Endothelial cell of umbilical vein (primary cell): ENCODE measurements around the gene KRTAP19-6. TPM values are rescaled to one million over a fixed set of nuclear protein-coding genes. Genes with fewer than 3 reads are reported as not detected.

Source experiments
- BruUV-seq: library from RNA; stranded (reverse); fragments of 400-500 nt; replicated peaks from 2 replicates; lab custom pipeline; 2021; lab: Mats Ljungman, UMichigan
- CTCF ChIA-PET: fragments of 300-600, 350-600 bp; sonication (Branson Sonifier 250); formaldehyde crosslinking; loops from one replicate; lab custom pipeline; 2021; ENCODE audit warnings: antibody characterized with exemption, inconsistent platforms; lab: Charles Lee
- POLR2A ChIA-PET: fragments of 300-600, 350-600 bp; sonication (Branson Sonifier 250); formaldehyde crosslinking; loops from one replicate; lab custom pipeline; 2021; ENCODE audit warnings: antibody characterized with exemption, inconsistent platforms; lab: Charles Lee
- DNase-seq: peaks from one replicate; pipeline ENCODE4 v3.0.0-alpha.2; 2011; ENCODE audit warnings: low read depth, low spot score
- FAIRE-seq: peaks from 2 replicates; lab custom pipeline; 2011; peaks lifted over from hg19 to GRCh38; lab: Jason Lieb, UNC
- H2AFZ ChIP-seq: 2 replicates; pipeline ENCODE4 v1.6.0; 2012; ENCODE audit warnings: low read depth, low read length, control low read depth, inconsistent platforms
- H3K27ac ChIP-seq: 2 replicates; pipeline ENCODE4 v1.5.1; 2011; ENCODE audit warnings: low read depth, mild to moderate bottlenecking, control low read depth, low read length, moderate library complexity; ENCODE audit not compliant: insufficient read depth
- H3K27me3 ChIP-seq, 2 experiments: 2 replicates each; pipeline versions ENCODE4 v1.6.0 to v1.6.1; 2011; ENCODE audit warnings: low read length in 2 of 2, mixed read lengths in 1 of 2; ENCODE audit not compliant: control insufficient read depth in 2 of 2, insufficient read depth in 2 of 2
- H3K36me3 ChIP-seq, 2 experiments: 2 replicates in 1 of 2; 3 replicates in 1 of 2; pipeline ENCODE4 v1.5.1; 2011; ENCODE audit warnings: low read length in 2 of 2, mild to moderate bottlenecking in 1 of 2, moderate library complexity in 1 of 2; ENCODE audit not compliant: control insufficient read depth in 2 of 2, insufficient read depth in 2 of 2; ENCODE audit errors: extremely low read depth in 1 of 2
- H3K4me1 ChIP-seq: 3 replicates; pipeline ENCODE4 v1.5.1; 2011; ENCODE audit warnings: mild to moderate bottlenecking, low read length; ENCODE audit not compliant: control insufficient read depth, insufficient read depth; ENCODE audit errors: extremely low read depth
- H3K4me2 ChIP-seq: 2 replicates; pipeline ENCODE4 v1.6.1; 2011; ENCODE audit warnings: low read length, control low read depth, mixed read lengths; ENCODE audit not compliant: insufficient read depth
- H3K4me3 ChIP-seq, 3 experiments: fragments of 200-600 bp in 1 of 3; sonication (generic), shearing (Covaris generic) in 1 of 3; replicated peaks in 1 of 3; 2 replicates each; pipeline ENCODE4 v1.5.1; 2011 to 2016; ENCODE audit warnings: control low read depth in 3 of 3, low read length in 3 of 3, mild to moderate bottlenecking in 2 of 3, inconsistent platforms in 1 of 3, low read depth in 1 of 3, moderate library complexity in 1 of 3; ENCODE audit not compliant: insufficient read depth in 1 of 3
- H3K79me2 ChIP-seq: 2 replicates; pipeline ENCODE4 v1.6.0; 2012; ENCODE audit warnings: low read length, inconsistent platforms; ENCODE audit not compliant: control insufficient read depth, insufficient read depth
- H3K9ac ChIP-seq: replicated peaks from 2 replicates; pipeline ENCODE3; 2011; ENCODE audit warnings: low read length, control low read depth; ENCODE audit not compliant: insufficient read depth; ENCODE audit errors: extremely low read depth
- H3K9me1 ChIP-seq: replicated peaks from 3 replicates; pipeline ENCODE4 v1.6.0; 2011; ENCODE audit warnings: mild to moderate bottlenecking, low read length; ENCODE audit not compliant: control insufficient read depth, insufficient read depth; ENCODE audit errors: extremely low read depth
- H3K9me3 ChIP-seq: replicated peaks from 2 replicates; pipeline ENCODE4 v1.5.1; 2012; ENCODE audit warnings: low read length, inconsistent platforms; ENCODE audit not compliant: control insufficient read depth, insufficient read depth
- H4K20me1 ChIP-seq: replicated peaks from 2 replicates; pipeline ENCODE3; 2011; ENCODE audit warnings: mild to moderate bottlenecking, low read length; ENCODE audit not compliant: control insufficient read depth, insufficient read depth; ENCODE audit errors: extremely low read depth
- EZH2 ChIP-seq: IDR thresholded peaks from 2 replicates; pipeline ENCODE4 v1.6.1; 2012; ENCODE audit warnings: borderline replicate concordance, low read depth, mild to moderate bottlenecking, moderate library complexity, low read length, inconsistent platforms; ENCODE audit not compliant: severe bottlenecking
- FOS ChIP-seq: IDR thresholded peaks from 2 replicates; pipeline ENCODE4 v1.6.1; 2011; ENCODE audit warnings: mild to moderate bottlenecking, low read length, moderate library complexity, borderline replicate concordance; ENCODE audit not compliant: insufficient read depth
- GATA2 ChIP-seq: IDR thresholded peaks from 2 replicates; pipeline ENCODE4 v1.7.0; 2011; ENCODE audit warnings: low read depth, mild to moderate bottlenecking, moderate library complexity, mixed read lengths, low read length; ENCODE audit not compliant: insufficient read length, insufficient read depth
- JUN ChIP-seq: IDR thresholded peaks from 2 replicates; pipeline ENCODE4 v1.6.1; 2011; ENCODE audit warnings: borderline replicate concordance, low read depth; ENCODE audit not compliant: insufficient read length, insufficient read depth
- MYC ChIP-seq: IDR thresholded peaks from one replicate; pipeline ENCODE4 v1.6.1; 2011; ENCODE audit warnings: mild to moderate bottlenecking, low read depth, low read length
- POLR2A ChIP-seq: IDR thresholded peaks from 2 replicates; pipeline ENCODE4 v1.6.1; 2012; ENCODE audit warnings: low read depth, mild to moderate bottlenecking, control low read depth, low read length
- POLR2AphosphoS5 ChIP-seq: IDR thresholded peaks from 2 replicates; pipeline ENCODE4 v1.6.1; 2012; ENCODE audit warnings: low read depth, mild to moderate bottlenecking, control low read depth, low read length, moderate library complexity; ENCODE audit not compliant: insufficient read depth
- dilution Hi-C: fragments of 300-500 bp; cut with MboI; formaldehyde crosslinking; loops from one replicate; pipeline ENCODE4 v1.15.0; 2019; ENCODE audit warnings: low sequenced_read_pairs; ENCODE audit not compliant: extremely low pct_ligation_motif_present
- intact Hi-C: fragments of 100-400 bp; cut with micrococcal nuclease; formaldehyde crosslinking; loops from one replicate; pipeline ENCODE4 v1.10.0; 2022
- polyA plus RNA-seq, 4 experiments: library from polyadenylated mRNA; depleted of rRNA in 3 of 4; stranded (reverse) in 3 of 4; unstranded in 1 of 4; fragments of >200 nt; gene quantifications; 2 replicates each; pipeline versions ENCODE4 v1.2.1 to v1.2.3, GENCODE V29; 2011 to 2012; ENCODE audit warnings: missing spikeins in 1 of 4
- small RNA-seq: library from RNA; depleted of rRNA; stranded (forward); fragments of <200 nt; gene quantifications from one replicate; pipeline ENCODE3, GENCODE V24; 2012; ENCODE audit warnings: low replicate concordance, low read depth; ENCODE audit not compliant: insufficient read depth, insufficient read length
- total RNA-seq: library from RNA; stranded (reverse); gene quantifications from 2 replicates; pipeline ENCODE4 v1.2.3, GENCODE V29; 2021
- TF ChIP-seq, protein P1 (sequence below): IDR thresholded peaks from 2 replicates; pipeline ENCODE4 v1.6.1; 2011; ENCODE audit not compliant: insufficient read depth, insufficient read length
- TF ChIP-seq, protein P2 (sequence below), 2 donors: IDR thresholded peaks; 1 replicate in 1 of 2; 2 replicates in 1 of 2; pipeline ENCODE4 v1.5.1; 2011; ENCODE audit warnings: low read length in 2 of 2, mild to moderate bottlenecking in 2 of 2, moderate library complexity in 2 of 2, control low read depth in 1 of 2, inconsistent platforms in 1 of 2, low read depth in 1 of 2; ENCODE audit not compliant: insufficient read depth in 1 of 2; ENCODE audit errors: extremely low read depth in 1 of 2

The KRTAP19-6 gene
- total and polyA plus RNA-seq, 2 donors (not counting 3 experiments of a cell fraction or from before 2014, with no cell fraction given) = not detected

DNA sequence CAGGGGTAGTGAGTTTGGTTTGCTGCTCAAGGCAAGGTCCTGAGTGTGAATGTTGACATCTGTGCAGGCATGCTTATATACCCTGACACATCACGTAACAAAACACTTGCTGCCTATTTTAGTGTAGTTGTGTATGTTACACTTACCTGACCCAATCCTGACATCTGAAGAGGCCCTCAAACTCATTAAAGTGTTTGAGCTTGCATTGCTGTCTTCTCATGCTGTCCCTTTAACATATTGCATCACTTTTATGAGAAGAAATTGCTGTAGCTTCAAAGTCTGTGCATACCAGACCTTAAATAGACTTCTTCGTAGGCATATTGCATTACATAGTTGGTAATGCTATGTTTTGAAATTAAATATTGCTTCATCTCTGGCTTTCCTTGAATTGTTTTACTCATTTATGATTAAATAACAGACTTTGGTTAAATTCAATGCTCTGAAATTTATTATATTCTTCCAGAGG, 49.7 kb downstream of the KRTAP19-6 start, which contains the start of gene KRTAP19-3:
KRTAP19-3 (minus strand) TSS at position 51 of the 466 bp plus-strand sequence. CDS start 56 bp downstream, outside the sequence.
- TF ChIP-seq JUN = no peak
- no peak for TF ChIP-seq MYC
- TF ChIP-seq FOS = no peak
- no peak for TF ChIP-seq POLR2A
- no peak for TF ChIP-seq POLR2AphosphoS5
- TF ChIP-seq GATA2 = no peak
- no peak for TF ChIP-seq EZH2
- TF ChIP-seq, protein P1, sequence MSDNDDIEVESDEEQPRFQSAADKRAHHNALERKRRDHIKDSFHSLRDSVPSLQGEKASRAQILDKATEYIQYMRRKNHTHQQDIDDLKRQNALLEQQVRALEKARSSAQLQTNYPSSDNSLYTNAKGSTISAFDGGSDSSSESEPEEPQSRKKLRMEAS = no peak
- TF ChIP-seq, protein P2, sequence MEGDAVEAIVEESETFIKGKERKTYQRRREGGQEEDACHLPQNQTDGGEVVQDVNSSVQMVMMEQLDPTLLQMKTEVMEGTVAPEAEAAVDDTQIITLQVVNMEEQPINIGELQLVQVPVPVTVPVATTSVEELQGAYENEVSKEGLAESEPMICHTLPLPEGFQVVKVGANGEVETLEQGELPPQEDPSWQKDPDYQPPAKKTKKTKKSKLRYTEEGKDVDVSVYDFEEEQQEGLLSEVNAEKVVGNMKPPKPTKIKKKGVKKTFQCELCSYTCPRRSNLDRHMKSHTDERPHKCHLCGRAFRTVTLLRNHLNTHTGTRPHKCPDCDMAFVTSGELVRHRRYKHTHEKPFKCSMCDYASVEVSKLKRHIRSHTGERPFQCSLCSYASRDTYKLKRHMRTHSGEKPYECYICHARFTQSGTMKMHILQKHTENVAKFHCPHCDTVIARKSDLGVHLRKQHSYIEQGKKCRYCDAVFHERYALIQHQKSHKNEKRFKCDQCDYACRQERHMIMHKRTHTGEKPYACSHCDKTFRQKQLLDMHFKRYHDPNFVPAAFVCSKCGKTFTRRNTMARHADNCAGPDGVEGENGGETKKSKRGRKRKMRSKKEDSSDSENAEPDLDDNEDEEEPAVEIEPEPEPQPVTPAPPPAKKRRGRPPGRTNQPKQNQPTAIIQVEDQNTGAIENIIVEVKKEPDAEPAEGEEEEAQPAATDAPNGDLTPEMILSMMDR (IDR thresholded peaks at IDR 0.05; ENCODE audit: extremely low read depth in 1 of 2, insufficient read depth in 1 of 2, low read depth in 1 of 2, low read length in 2 of 2) = no peak
- Histone ChIP-seq H3K27ac (no peak within 1 kb of the TSS), H3K79me2 (no peaks in the 10 kb centered on the region), H2AFZ (no peak within 1 kb of the TSS), H4K20me1 (no peaks in the 10 kb centered on the region), H3K36me3 (no peaks in the 10 kb centered on the region), H3K9ac (no peak within 1 kb of the TSS), H3K9me1 (no peaks in the 10 kb centered on the region), H3K4me2 (no peak within 1 kb of the TSS), H3K9me3 (peaks cover 4% of the 10 kb centered on the region), H3K4me1 (no peaks in the 10 kb centered on the region), H3K4me3 (no peak within 1 kb of the TSS), H3K27me3 (no peaks in the 10 kb centered on the region)
- DNase-seq (no peak), FAIRE-seq (no peak)
- POLR2A ChIA-PET = no interaction called here
- no TSS peak for BruUV-seq
- CTCF ChIA-PET = no interaction called here
- intact Hi-C loops (no loop called here), dilution Hi-C loops (no loop called here)

Small RNA genes lying within 50 kb of the gene (small RNA-seq; reads per million reads assigned to genes)
- gene AP000567.1 (not detected), gene KRTAP19-10P (not detected), gene KRTAP19-11P (not detected), gene KRTAP19-9P (not detected), gene KRTAP22-2 (not detected)

Other genes with a start within 250 kb of the KRTAP19-6 start
- not detected in 2 replicates for gene KRTAP26-1, start 221.5 kb downstream of the KRTAP19-6 start, total RNA-seq
- gene KRTAP26-1, start 221.5 kb downstream of the KRTAP19-6 start, polyA plus RNA-seq = not detected in 2 replicates
- not detected in 2 replicates for gene KRTAP27-1, start 204.2 kb downstream of the KRTAP19-6 start, total RNA-seq
- gene KRTAP27-1, start 204.2 kb downstream of the KRTAP19-6 start, polyA plus RNA-seq = not detected in 2 replicates
- not detected in 2 replicates for gene KRTAP23-1, start 193.3 kb downstream of the KRTAP19-6 start, total RNA-seq
- gene KRTAP23-1, start 193.3 kb downstream of the KRTAP19-6 start, polyA plus RNA-seq = not detected in 2 replicates
- gene KRTAP13-2, start 169.6 kb downstream of the KRTAP19-6 start, total RNA-seq = not detected in 2 replicates
- not detected in 2 replicates for gene KRTAP13-2, start 169.6 kb downstream of the KRTAP19-6 start, polyA plus RNA-seq
- not detected in 2 replicates for gene KRTAP13-1, start 145.8 kb downstream of the KRTAP19-6 start, total RNA-seq
- not detected in 2 replicates for gene KRTAP13-1, start 145.8 kb downstream of the KRTAP19-6 start, polyA plus RNA-seq
- gene KRTAP13-3, start 115.9 kb downstream of the KRTAP19-6 start, total RNA-seq = not detected in 2 replicates
- gene KRTAP13-3, start 115.9 kb downstream of the KRTAP19-6 start, polyA plus RNA-seq = not detected in 2 replicates
- gene KRTAP13-4, start 111.6 kb downstream of the KRTAP19-6 start, total RNA-seq = not detected in 2 replicates
- gene KRTAP13-4, start 111.6 kb downstream of the KRTAP19-6 start, polyA plus RNA-seq = not detected in 2 replicates
- gene KRTAP15-1, start 101.6 kb downstream of the KRTAP19-6 start, total RNA-seq = not detected in 2 replicates
- not detected in 2 replicates for gene KRTAP15-1, start 101.6 kb downstream of the KRTAP19-6 start, polyA plus RNA-seq
- gene KRTAP19-1, start 61.5 kb downstream of the KRTAP19-6 start, total RNA-seq = not detected in 2 replicates
- gene KRTAP19-1, start 61.5 kb downstream of the KRTAP19-6 start, polyA plus RNA-seq = not detected in 2 replicates
- not detected in 2 replicates for gene KRTAP19-2, start 54.4 kb downstream of the KRTAP19-6 start, total RNA-seq
- gene KRTAP19-2, start 54.4 kb downstream of the KRTAP19-6 start, polyA plus RNA-seq = not detected in 2 replicates
- gene KRTAP19-3, start 49.9 kb downstream of the KRTAP19-6 start, total RNA-seq = not detected in 2 replicates
- not detected in 2 replicates for gene KRTAP19-3, start 49.9 kb downstream of the KRTAP19-6 start, polyA plus RNA-seq
- not detected in 2 replicates for gene KRTAP19-4, start 44.7 kb downstream of the KRTAP19-6 start, total RNA-seq
- not detected in 2 replicates for gene KRTAP19-4, start 44.7 kb downstream of the KRTAP19-6 start, polyA plus RNA-seq
- gene KRTAP19-5, start 39.7 kb downstream of the KRTAP19-6 start, total RNA-seq = not detected in 2 replicates
- not detected in 2 replicates for gene KRTAP19-5, start 39.7 kb downstream of the KRTAP19-6 start, polyA plus RNA-seq
- not detected in 2 replicates for gene KRTAP19-7, start 19.4 kb upstream of the KRTAP19-6 start, total RNA-seq
- not detected in 2 replicates for gene KRTAP19-7, start 19.4 kb upstream of the KRTAP19-6 start, polyA plus RNA-seq
- not detected in 2 replicates for gene KRTAP22-2, start 48.5 kb upstream of the KRTAP19-6 start, total RNA-seq
- not detected in 2 replicates for gene KRTAP22-2, start 48.5 kb upstream of the KRTAP19-6 start, polyA plus RNA-seq
- not detected in 2 replicates for gene KRTAP6-3, start 50.6 kb upstream of the KRTAP19-6 start, total RNA-seq
- gene KRTAP6-3, start 50.6 kb upstream of the KRTAP19-6 start, polyA plus RNA-seq = not detected in 2 replicates
- not detected in 2 replicates for gene KRTAP6-2, start 57.0 kb upstream of the KRTAP19-6 start, total RNA-seq
- not detected in 2 replicates for gene KRTAP6-2, start 57.0 kb upstream of the KRTAP19-6 start, polyA plus RNA-seq
- not detected in 2 replicates for gene KRTAP22-1, start 59.2 kb upstream of the KRTAP19-6 start, total RNA-seq
- not detected in 2 replicates for gene KRTAP22-1, start 59.2 kb upstream of the KRTAP19-6 start, polyA plus RNA-seq
- not detected in 2 replicates for gene KRTAP6-1, start 72.1 kb upstream of the KRTAP19-6 start, total RNA-seq
- gene KRTAP6-1, start 72.1 kb upstream of the KRTAP19-6 start, polyA plus RNA-seq = not detected in 2 replicates
- gene KRTAP20-1, start 74.6 kb upstream of the KRTAP19-6 start, total RNA-seq = not detected in 2 replicates
- not detected in 2 replicates for gene KRTAP20-1, start 74.6 kb upstream of the KRTAP19-6 start, polyA plus RNA-seq
- gene KRTAP20-4, start 78.8 kb upstream of the KRTAP19-6 start, total RNA-seq = not detected in 2 replicates
- gene KRTAP20-4, start 78.8 kb upstream of the KRTAP19-6 start, polyA plus RNA-seq = not detected in 2 replicates
- gene KRTAP20-2, start 93.3 kb upstream of the KRTAP19-6 start, total RNA-seq = not detected in 2 replicates
- gene KRTAP20-2, start 93.3 kb upstream of the KRTAP19-6 start, polyA plus RNA-seq = not detected in 2 replicates
- not detected in 2 replicates for gene KRTAP20-3, start 101.0 kb upstream of the KRTAP19-6 start, total RNA-seq
- gene KRTAP20-3, start 101.0 kb upstream of the KRTAP19-6 start, polyA plus RNA-seq = not detected in 2 replicates
- gene KRTAP21-3, start 176.9 kb upstream of the KRTAP19-6 start, total RNA-seq = not detected in 2 replicates
- not detected in 2 replicates for gene KRTAP21-3, start 176.9 kb upstream of the KRTAP19-6 start, polyA plus RNA-seq
- not detected in 2 replicates for gene KRTAP21-2, start 205.4 kb upstream of the KRTAP19-6 start, total RNA-seq
- not detected in 2 replicates for gene KRTAP21-2, start 205.4 kb upstream of the KRTAP19-6 start, polyA plus RNA-seq
- gene KRTAP21-1, start 213.6 kb upstream of the KRTAP19-6 start, total RNA-seq = not detected in 2 replicates
- gene KRTAP21-1, start 213.6 kb upstream of the KRTAP19-6 start, polyA plus RNA-seq = not detected in 2 replicates